K562 (cell line): ENCODE measurements around the gene WWOX. TPM values are rescaled to one million over a fixed set of nuclear protein-coding genes. Genes with fewer than 3 reads are reported as not detected.

ENCODE experiments used
- ATAC-seq: fragments of 200-7000 bp; cut with Tn5 transposase; 3 replicates; pipeline ENCODE4 v1.9.1; 2020; ENCODE audit warnings: moderate library complexity
- BruUV-seq: library from RNA; stranded (reverse); fragments of 400-500 nt; replicated peaks from 2 replicates; lab custom pipeline; 2021; lab: Mats Ljungman, UMichigan
- CTCF ChIA-PET: fragments of 300-600 bp; formaldehyde crosslinking; extraction: SDS; loops from one replicate; lab custom pipeline; 2021; ENCODE audit warnings: low intra/inter-chr PET ratio; lab: Yijun Ruan, JAX
- POLR2A ChIA-PET: fragments of 300-600, 350-650 bp; sonication (Branson Sonifier 250); formaldehyde crosslinking; extraction: SDS; loops from one replicate; lab custom pipeline; 2021; ENCODE audit warnings: antibody characterized with exemption, inconsistent platforms; lab: Yijun Ruan, JAX
- DNase-seq, 4 experiments: peaks; one replicate each; pipeline versions ENCODE4 v3.0.0 to v3.0.0-alpha.2; 2011 to 2018; ENCODE audit warnings: low spot score in 3 of 4, mixed read lengths in 3 of 4; ENCODE audit errors: extremely low read depth in 1 of 4
- FAIRE-seq: peaks from 2 replicates; lab custom pipeline; 2011; peaks lifted over from hg19 to GRCh38; lab: Jason Lieb, UNC
- H2AFZ ChIP-seq: 2 replicates; pipeline ENCODE4 v1.6.0; 2011; ENCODE audit warnings: low read depth, low read length, control low read depth, inconsistent platforms
- H3K27ac ChIP-seq: fragments of 200-600 bp; 3 replicates; pipeline ENCODE4 v1.8.0; 2011; ENCODE audit warnings: low read depth, mild to moderate bottlenecking, control low read depth, inconsistent platforms, low read length, moderate library complexity, mixed read lengths; ENCODE audit errors: extremely low read depth
- H3K27me3 ChIP-seq, 2 experiments: fragments of 300-600 bp in 1 of 2; 2 replicates in 1 of 2; 3 replicates in 1 of 2; pipeline versions ENCODE4 v1.6.0 to v1.8.0; 2011; ENCODE audit warnings: inconsistent platforms in 2 of 2, low read length in 2 of 2, mild to moderate bottlenecking in 1 of 2, mixed read lengths in 1 of 2, moderate library complexity in 1 of 2; ENCODE audit not compliant: control insufficient read depth in 2 of 2, insufficient read depth in 2 of 2
- H3K36me3 ChIP-seq: fragments of 300-600 bp; 3 replicates; pipeline ENCODE4 v1.8.0; 2011; ENCODE audit warnings: mild to moderate bottlenecking, low read length, inconsistent platforms; ENCODE audit not compliant: control insufficient read depth, insufficient read depth
- H3K4me1 ChIP-seq, 2 experiments: fragments of 200-600 bp in 1 of 2; replicated peaks in 1 of 2; 2 replicates in 1 of 2; 3 replicates in 1 of 2; pipeline versions ENCODE4 v1.5.1 to v1.8.0; 2011; ENCODE audit warnings: inconsistent platforms in 2 of 2, low read length in 2 of 2, mild to moderate bottlenecking in 1 of 2, mixed read lengths in 1 of 2, moderate library complexity in 1 of 2; ENCODE audit not compliant: control insufficient read depth in 2 of 2, insufficient read depth in 2 of 2
- H3K4me2 ChIP-seq: 2 replicates; pipeline ENCODE4 v1.6.1; 2011; ENCODE audit warnings: low read length, control low read depth, inconsistent platforms, mixed read lengths; ENCODE audit not compliant: insufficient read depth
- H3K4me3 ChIP-seq: fragments of 200-600 bp; sonication (generic), shearing (Covaris generic); 2 replicates; pipeline ENCODE4 v1.5.1; 2016; ENCODE audit warnings: control low read depth, inconsistent platforms
- H3K79me2 ChIP-seq: fragments of 200-600 bp; 3 replicates; pipeline ENCODE4 v1.8.0; 2011; ENCODE audit warnings: low read length, inconsistent platforms; ENCODE audit not compliant: control insufficient read depth, insufficient read depth
- H3K9ac ChIP-seq, 2 experiments: 2 replicates each; pipeline versions ENCODE4 v1.6.0 to v1.6.1; 2011; ENCODE audit warnings: low read depth in 2 of 2, low read length in 2 of 2, control low read depth in 1 of 2, inconsistent platforms in 1 of 2, mild to moderate bottlenecking in 1 of 2, mixed read lengths in 1 of 2; ENCODE audit not compliant: insufficient read depth in 1 of 2
- H3K9me1 ChIP-seq: one replicate; pipeline ENCODE4 v1.6.0; 2011; ENCODE audit warnings: inconsistent platforms, mild to moderate bottlenecking, low read length, moderate library complexity; ENCODE audit not compliant: control insufficient read depth, insufficient read depth
- H3K9me3 ChIP-seq: replicated peaks from 2 replicates; pipeline ENCODE4 v1.5.1; 2011; ENCODE audit warnings: low read depth, low read length, inconsistent platforms; ENCODE audit not compliant: control insufficient read depth, insufficient read depth
- H4K20me1 ChIP-seq: replicated peaks from 2 replicates; pipeline ENCODE4 v1.6.1; 2011; ENCODE audit warnings: low read length, inconsistent platforms, mixed read lengths; ENCODE audit not compliant: control insufficient read depth, insufficient read depth
- ETS1 ChIP-seq: conservative IDR thresholded peaks from 2 replicates; pipeline ENCODE4 v1.6.1; 2011; ENCODE audit warnings: low read depth, mild to moderate bottlenecking, low read length; ENCODE audit not compliant: control insufficient read depth
- HDAC2 ChIP-seq: fragments of 450-650 bp; IDR thresholded peaks from 2 replicates; pipeline ENCODE4 v1.6.1; 2016; ENCODE audit warnings: mild to moderate bottlenecking
- HEY1 ChIP-seq: fragments of 250-450 bp; sonication (Bioruptor Pico); IDR thresholded peaks from 2 replicates; pipeline ENCODE4 v1.5.0; 2020; ENCODE audit warnings: mild to moderate bottlenecking, moderate library complexity, borderline replicate concordance
- ILK ChIP-seq: fragments of 450-650 bp; IDR thresholded peaks from 2 replicates; pipeline ENCODE4 v1.6.1; 2016; ENCODE audit warnings: missing genetic modification characterization, low read depth, mild to moderate bottlenecking, missing compliant biosample characterization, moderate library complexity, borderline replicate concordance
- MEF2A ChIP-seq: IDR thresholded peaks from 2 replicates; pipeline ENCODE4 v1.6.1; 2011; ENCODE audit warnings: low read depth, mild to moderate bottlenecking, low read length, moderate library complexity; ENCODE audit not compliant: control insufficient read depth
- SMAD3 ChIP-seq: fragments of 450-650 bp; formaldehyde crosslinking; conservative IDR thresholded peaks from 2 replicates; pipeline ENCODE4 v1.4.0; 2020; ENCODE audit warnings: mild to moderate bottlenecking
- SOX6 ChIP-seq: fragments of 450-650 bp; IDR thresholded peaks from 2 replicates; pipeline ENCODE4 v1.6.1; 2014; ENCODE audit warnings: mild to moderate bottlenecking
- STAT5A ChIP-seq: IDR thresholded peaks from 2 replicates; pipeline ENCODE4 v1.6.1; 2012; ENCODE audit warnings: low read length, inconsistent platforms, borderline replicate concordance
- TEAD4 ChIP-seq, 2 experiments: sonication (generic) in 1 of 2; formaldehyde crosslinking in 1 of 2; IDR thresholded peaks; 2 replicates each; pipeline versions ENCODE4 v1.6.1 to v1.8.0; 2012 to 2022; ENCODE audit warnings: borderline replicate concordance in 1 of 2, inconsistent platforms in 1 of 2, low read length in 1 of 2, mild to moderate bottlenecking in 1 of 2, missing genetic modification reagents in 1 of 2
- TGIF2 ChIP-seq: sonication (generic); formaldehyde crosslinking; IDR thresholded peaks from 2 replicates; pipeline ENCODE4 v1.8.1; 2022; ENCODE audit warnings: mild to moderate bottlenecking, missing genetic modification reagents, moderate library complexity
- THAP7 ChIP-seq: fragments of 250-450 bp; sonication (Bioruptor Pico); IDR thresholded peaks from 2 replicates; pipeline ENCODE4 v1.5.0; 2021
- ZNF77 ChIP-seq: fragments of 250-450 bp; sonication (Bioruptor Pico); IDR thresholded peaks from 2 replicates; pipeline ENCODE4 v1.5.0; 2020
- ZZZ3 ChIP-seq: fragments of 450-650 bp; IDR thresholded peaks from 2 replicates; pipeline ENCODE4 v1.6.1; 2016; ENCODE audit warnings: antibody characterized with exemption, mild to moderate bottlenecking, moderate library complexity
- WGBS: fragments of 100-300 bp; shearing (Covaris generic); methylation state at CpG from one replicate; pipeline ENCODE4 v1.1.6; 2016; ENCODE audit warnings: low coverage, mixed read lengths; ENCODE audit not compliant: insufficient coverage; ENCODE audit errors: missing lambda C conversion rate; 5-methylcytosine and 5-hydroxymethylcytosine counted together
- in situ Hi-C: fragments of 300-500 bp; cut with MboI; formaldehyde crosslinking; loops from 4 replicates; pipeline ENCODE4 v1.15.0; 2018; ENCODE audit warnings: inconsistent platforms, mixed read lengths
- intact Hi-C: fragments of 100-400 bp; cut with micrococcal nuclease; formaldehyde crosslinking; loops from 2 replicates; pipeline ENCODE4 v1.14.2; 2022
- polyA plus RNA-seq, 8 experiments: library from polyadenylated mRNA; depleted of rRNA in 4 of 8; stranded (reverse) in 5 of 8; unstranded in 3 of 8; fragments of >200 nt; fragmentation: Nextera tagmentation in 2 of 8; fragmentation: Illumina TruSeq in 1 of 8; extraction: Ambion mirVana in 2 of 8; extraction: Trizol in 1 of 8; gene quantifications; 2 replicates each; pipeline versions ENCODE4 v1.2.1 to v1.2.3, GENCODE V29; 2011 to 2014; ENCODE audit warnings: inconsistent platforms in 1 of 8, missing spikeins in 1 of 8
- total RNA-seq, 7 experiments: library from RNA; depleted of rRNA in 6 of 7; stranded (reverse); fragments of >200 nt in 6 of 7; fragmentation: Illumina TruSeq in 2 of 7; extraction: Trizol in 2 of 7; gene quantifications; 2 replicates each; pipeline versions ENCODE4 v1.2.1 to v1.2.3, GENCODE V29; 2011 to 2021; ENCODE audit warnings: low replicate concordance in 1 of 7

The WWOX gene
- total and polyA plus RNA-seq, 9 of the 15 experiments (the other 6 are each of a cell fraction or from before 2014, with no cell fraction given) = 1.6 to 22.7 (median 8.1) TPM

GRCh38 chr16:78407191-78407590 is 307.7 kb downstream of the WWOX start (continued):
- TF ChIP-seq MEF2A = no peak
- TF ChIP-seq TEAD4 (IDR thresholded peaks at IDR 0.05; ENCODE audit: low read length) = no peak
- TF ChIP-seq TEAD4 (CRISPR knock-in tag; IDR thresholded peaks at IDR 0.05; ENCODE audit: borderline replicate concordance) = no peak
- TF ChIP-seq ZZZ3 = no peak
- TF ChIP-seq TGIF2 (CRISPR knock-in tag) = no peak
- no peak for TF ChIP-seq SOX6
- no peak for TF ChIP-seq THAP7 (CRISPR knock-in tag)
- no peak for TF ChIP-seq ILK
- no peak for TF ChIP-seq ZNF77
- no peak for TF ChIP-seq HEY1 (CRISPR knock-in tag)
- TF ChIP-seq HDAC2 = no peak
- TF ChIP-seq, all 486 proteins: peak for 0

GRCh38 chr16:78413651-78414050 is 314.2 kb downstream of the WWOX start:
- Histone ChIP-seq H3K9ac (no peak overlapping the region), H3K36me3 (no peaks in the 10 kb centered on the region), H3K27ac (no peak overlapping the region), H3K9me1 (no peaks in the 10 kb centered on the region), H3K27me3 (no peaks in the 10 kb centered on the region), H2AFZ (no peak overlapping the region), H3K4me1 (no peaks in the 10 kb centered on the region), H4K20me1 (no peaks in the 10 kb centered on the region), H3K4me3 (no peak overlapping the region), H3K9me3 (no peaks in the 10 kb centered on the region; the same call in none of the 2 replicates), H3K79me2 (no peaks in the 10 kb centered on the region), H3K4me2 (no peak overlapping the region)
- ATAC-seq (no peak), DNase-seq (no peak), FAIRE-seq (no peak)
- POLR2A ChIA-PET = no interaction called here
- no TSS peak for BruUV-seq
- in situ Hi-C loops (no loop called here), intact Hi-C loops (no loop called here)
- CTCF ChIA-PET = no interaction called here
- WGBS = 12% methylated on average over 3 of the region's 3 CpGs
- TF ChIP-seq ETS1 = no peak
- TF ChIP-seq HEY1 (CRISPR knock-in tag) = no peak
- TF ChIP-seq SMAD3 (CRISPR knock-in tag) = no peak
- TF ChIP-seq STAT5A = no peak
